C1 segment of cervical spinal cord (tissue), 14 donors: ENCODE measurements around the gene CCDC12.

Experiments used
- DNase-seq, 14 donors: peaks; one replicate each; lab custom pipeline; 2025; lab: John Stamatoyannopoulos, UW

The CCDC12 gene

DNA sequence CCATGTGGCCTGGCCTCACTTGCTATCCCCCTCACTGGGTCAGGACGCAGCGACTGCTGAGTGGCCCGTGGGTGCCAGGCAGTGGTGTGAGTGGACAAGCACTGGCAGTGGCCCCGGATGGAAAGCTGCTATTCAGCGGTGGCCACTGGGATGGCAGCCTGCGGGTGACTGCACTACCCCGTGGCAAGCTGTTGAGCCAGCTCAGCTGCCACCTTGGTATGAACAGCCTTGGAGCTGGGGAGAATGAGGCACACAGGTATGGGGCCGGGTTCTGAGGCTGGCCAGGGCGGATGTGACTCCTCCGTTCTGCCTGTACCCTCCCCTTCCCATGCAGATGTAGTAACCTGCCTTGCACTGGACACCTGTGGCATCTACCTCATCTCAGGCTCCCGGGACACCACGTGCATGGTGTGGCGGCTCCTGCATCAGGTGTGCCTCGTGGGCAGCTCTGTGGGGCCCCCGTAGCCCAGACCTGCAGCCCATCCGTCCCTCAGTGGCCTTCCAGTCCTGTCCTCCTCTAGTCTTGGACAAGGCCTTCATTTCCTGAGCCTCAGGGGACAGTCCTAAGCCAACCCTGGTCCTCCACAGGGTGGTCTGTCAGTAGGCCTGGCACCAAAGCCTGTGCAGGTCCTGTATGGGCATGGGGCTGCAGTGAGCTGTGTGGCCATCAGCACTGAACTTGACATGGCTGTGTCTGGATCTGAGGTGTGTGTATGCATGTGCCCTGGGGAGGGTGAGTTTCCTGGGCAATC lies 31.1 kb upstream of the CCDC12 start:
- DNase-seq = no peak

GRCh38 chr3:47007001-47007400 lies 30.5 kb upstream of the CCDC12 start:
- DNase-seq = no peak

DNA sequence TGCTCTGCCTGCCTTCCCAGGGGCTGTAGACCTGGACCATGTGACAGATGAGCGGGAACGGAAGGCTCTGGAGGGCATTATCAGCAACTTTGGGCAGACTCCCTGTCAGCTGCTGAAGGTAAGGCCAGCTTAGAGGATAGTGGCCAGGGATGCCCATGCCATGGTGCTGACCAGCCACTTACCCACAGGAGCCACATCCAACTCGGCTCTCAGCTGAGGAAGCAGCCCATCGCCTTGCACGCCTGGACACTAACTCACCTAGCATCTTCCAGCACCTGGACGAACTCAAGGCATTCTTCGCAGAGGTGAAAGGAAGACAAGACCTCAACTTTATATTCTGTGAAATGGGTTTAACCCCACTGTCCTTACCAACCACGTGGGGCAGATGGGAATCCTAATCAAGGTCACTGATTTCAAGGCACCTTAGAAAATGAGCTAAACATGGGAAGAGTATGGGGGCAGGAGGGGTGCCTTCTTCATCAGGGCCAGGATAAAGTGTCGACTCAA lies 29.7 kb upstream of the CCDC12 start:
- no peak for DNase-seq

DNA sequence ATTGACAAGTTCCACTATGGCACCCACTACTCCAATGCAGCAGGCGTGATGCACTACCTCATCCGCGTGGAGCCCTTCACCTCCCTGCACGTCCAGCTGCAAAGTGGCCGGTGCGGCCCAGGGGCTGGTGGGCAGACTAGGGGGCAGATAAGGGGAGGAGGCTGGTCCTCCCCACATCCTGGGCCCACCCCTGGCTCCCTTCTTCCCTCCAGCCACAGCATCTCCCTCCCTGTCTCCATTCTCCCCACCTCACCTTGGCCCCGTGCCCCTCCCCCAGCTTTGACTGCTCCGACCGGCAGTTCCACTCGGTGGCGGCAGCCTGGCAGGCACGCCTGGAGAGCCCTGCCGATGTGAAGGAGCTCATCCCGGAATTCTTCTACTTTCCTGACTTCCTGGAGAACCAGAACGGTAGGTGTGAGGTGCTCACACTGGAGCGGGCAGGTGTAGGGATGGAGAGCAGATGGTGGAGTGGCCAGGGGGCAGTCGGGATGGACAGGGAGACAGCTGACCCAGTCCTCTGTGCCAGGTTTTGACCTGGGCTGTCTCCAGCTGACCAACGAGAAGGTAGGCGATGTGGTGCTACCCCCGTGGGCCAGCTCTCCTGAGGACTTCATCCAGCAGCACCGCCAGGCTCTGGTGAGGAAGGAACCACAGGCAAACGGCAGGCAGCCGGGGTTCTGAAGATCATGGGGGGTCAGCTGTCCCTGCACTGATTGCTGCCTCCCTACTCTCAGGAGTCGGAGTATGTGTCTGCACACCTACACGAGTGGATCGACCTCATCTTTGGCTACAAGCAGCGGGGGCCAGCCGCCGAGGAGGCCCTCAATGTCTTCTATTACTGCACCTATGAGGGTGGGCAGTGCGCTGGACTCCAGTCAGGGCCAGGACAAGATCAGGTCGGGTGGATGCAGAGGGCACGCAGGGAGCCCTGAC lies 28.9 kb upstream of the CCDC12 start:
- DNase-seq = peak in 1 of 14 donors; percentile 66

DNA sequence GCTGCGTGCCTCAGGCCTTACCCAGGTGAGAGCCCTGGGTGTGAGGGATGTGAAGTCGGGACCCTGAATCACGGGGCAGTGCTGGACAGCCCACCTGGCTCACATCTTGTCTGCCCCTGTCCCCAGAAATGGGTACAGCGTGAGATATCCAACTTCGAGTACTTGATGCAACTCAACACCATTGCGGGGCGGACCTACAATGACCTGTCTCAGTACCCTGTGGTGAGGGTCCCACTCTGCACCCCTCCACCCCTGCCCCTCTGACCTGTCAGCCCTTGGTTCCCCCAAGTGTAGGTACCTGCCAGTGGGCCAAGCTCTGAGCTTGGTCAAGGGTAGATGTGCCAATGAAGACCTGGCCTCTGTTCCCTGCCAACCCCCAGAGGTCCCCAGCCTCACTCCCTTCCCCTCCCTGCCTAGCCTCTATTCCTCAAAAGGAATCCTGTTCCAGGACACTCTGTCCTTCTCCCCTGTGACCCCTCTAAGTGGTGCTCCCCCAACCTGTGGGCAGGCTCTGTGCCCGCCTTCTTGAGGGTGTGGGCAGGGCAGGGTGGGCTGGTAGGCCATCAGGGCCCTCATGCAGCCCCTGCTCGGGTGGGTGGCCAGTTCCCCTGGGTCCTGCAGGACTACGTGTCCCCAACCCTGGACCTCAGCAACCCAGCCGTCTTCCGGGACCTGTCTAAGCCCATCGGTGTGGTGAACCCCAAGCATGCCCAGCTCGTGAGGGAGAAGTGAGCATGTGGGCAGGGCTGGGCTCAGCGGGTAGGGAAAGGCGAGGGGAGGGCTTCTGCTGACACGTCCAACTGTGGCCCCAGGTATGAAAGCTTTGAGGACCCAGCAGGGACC lies 28.0 kb upstream of the CCDC12 start:
- no peak for DNase-seq

GRCh38 chr3:47003461-47004368 lies 27.2 kb upstream of the CCDC12 start:
- no peak for DNase-seq

- DNase-seq = no peak
These were observed 26.5 kb upstream of the CCDC12 start for GRCh38 chr3:47003056-47003410.

- DNase-seq = no peak
These were observed 25.9 kb upstream of the CCDC12 start for GRCh38 chr3:47002171-47003055.

DNA sequence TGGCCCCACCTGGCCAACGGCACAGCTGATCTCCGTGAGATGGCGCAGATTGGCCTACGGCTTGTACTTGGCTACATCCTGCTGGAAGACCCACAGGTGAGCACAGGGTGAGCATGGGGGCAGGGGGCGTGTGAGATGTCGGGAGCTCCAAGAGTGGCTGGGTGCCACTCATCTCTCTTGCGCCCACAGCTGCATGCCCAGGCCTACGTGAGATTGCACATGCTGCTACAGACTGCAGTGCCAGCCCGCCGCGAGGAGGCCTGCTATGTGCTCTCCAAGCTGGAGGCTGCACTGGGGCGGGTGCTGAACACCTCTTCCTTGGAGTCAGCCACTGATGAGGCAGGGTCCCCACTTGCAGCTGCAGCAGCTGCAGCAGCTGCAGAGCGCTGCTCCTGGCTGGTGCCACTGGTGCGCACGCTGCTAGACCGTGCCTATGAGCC lies 25.2 kb upstream of the CCDC12 start:
- DNase-seq = no peak

DNA sequence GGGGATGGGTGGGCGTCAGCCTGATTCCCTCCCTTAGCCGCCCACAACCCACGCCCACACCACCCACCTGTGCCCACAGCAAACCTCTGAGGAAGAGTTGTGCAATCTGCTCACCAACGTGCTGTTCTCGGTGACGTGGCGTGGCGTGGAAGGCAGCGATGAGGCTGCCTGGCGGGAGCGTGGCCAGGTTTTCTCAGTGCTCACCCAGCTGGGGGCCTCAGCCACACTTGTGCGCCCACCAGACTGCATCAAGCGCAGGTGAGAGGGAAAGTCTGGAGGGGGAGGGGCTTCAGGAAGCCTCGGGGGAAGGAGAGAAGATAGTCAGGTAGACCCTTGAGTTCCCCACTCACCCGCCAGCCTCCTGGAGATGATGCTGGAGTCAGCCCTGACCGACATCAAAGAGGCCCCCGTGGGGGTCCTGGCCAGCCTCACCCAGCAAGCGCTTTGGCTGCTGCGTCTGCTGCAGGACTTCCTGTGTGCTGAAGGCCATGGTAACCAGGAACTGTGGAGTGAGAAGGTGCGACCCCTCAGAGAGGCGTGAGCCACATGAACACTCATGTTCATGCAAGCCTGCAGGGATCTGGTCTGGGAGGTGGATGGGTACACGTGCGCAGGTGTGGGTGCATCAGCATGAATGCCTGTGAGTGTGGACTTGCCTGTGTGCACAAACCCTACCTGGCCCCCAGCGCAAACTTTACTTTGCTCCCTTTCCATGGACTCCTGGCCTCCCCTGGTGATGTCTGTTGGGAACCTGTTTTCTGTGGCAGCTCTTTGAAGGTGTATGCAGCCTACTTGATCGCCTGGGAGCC lies 24.6 kb upstream of the CCDC12 start:
- DNase-seq = no peak

DNA sequence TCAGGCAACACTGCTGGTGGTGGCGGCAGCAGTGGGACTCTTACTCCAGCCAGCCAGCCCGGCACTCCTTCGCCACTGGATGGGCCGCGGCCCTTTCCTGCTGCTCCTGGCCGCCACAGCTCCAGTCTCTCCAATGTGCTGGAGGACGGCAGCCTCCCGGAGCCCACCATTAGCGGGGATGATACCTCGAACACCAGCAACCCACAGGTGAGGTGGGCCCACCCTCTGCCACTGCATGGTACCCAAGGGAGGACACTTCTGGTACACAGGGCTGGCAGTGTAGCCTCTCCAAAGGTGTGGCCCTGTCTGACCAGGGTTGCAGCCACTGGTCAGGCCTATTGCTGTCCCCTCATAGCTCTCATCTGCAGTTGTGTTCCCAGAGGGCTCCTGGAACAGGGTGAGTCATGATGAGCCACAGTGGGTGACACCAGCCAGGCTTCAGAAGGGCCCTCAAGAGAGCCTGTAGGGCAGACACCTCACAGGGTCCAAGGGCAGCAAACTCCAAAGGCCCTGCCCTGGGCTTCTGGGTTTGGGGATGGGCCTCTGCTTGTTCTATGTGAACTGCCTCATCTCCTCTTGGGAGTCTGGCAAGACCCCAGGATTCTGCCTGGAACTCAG lies 23.8 kb upstream of the CCDC12 start:
- DNase-seq = no peak

GRCh38 chr3:46999516-47000197 lies 23.1 kb upstream of the CCDC12 start:
- DNase-seq = no peak

DNA sequence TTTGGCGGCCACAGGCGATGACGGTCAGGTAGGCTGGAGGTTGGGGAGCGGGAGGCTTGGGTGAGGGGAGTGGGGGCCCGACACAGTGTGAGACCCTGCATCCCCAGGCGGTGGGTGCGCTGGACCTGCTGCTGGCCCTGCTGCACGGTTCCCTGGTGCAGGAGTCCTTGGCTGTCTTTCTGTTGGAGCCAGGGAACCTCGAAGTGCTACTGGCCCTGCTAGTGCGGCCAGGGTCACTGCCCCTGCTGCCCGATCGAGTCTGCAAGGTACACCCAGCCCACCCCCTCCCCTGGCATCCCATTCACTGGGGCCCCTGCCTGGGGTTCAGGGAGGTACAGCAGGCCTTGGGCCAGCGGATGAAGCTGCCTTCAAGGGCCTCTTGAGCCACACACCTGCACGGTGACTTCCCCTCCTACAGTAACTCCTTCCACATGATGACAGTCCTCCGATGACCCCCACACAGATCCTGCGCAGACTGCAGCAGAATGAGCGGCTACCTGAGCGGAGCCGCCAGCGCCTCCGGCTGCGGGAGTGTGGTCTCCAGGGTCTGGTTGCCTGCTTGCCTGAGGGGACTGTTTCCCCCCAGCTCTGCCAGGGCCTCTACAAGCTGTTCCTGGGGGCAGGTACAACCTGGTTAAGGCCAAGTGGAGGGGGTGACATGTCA lies 22.4 kb upstream of the CCDC12 start:
- DNase-seq = no peak

DNA sequence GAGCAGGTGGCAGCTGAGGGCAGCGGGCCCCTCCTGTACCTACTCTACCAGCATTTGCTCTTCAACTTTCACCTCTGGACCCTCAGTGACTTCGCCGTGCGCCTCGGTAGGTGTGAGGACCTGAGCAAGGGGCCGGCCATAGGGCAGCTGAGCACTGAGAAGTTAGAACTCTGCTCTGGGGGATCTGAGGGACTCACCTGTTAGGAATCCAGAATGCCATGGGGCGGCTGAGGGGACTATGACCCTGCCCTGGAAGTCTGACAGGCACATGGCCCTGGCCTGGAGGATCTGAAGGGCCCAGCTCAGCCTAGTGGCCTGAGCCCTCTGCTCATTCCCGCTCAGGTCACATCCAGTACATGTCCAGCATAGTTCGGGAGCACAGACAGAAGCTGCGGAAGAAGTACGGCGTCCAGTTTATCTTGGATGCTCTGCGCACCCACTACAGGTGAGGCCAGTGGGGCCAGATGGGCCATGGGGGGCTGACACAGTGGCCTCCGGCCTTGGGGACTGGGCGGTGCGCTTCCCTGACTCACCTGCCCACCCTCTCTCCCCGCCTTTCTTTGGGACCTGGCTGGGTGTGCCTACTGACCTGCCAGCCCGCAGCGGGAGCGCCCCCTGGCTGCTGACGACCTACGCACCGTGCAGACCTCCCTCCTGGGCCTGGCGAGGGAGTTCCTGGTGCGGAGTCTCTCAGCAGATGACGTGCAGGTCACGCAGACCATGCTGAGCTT lies 21.7 kb upstream of the CCDC12 start:
- peak in 4 of 14 donors; percentile 5 to 29 (median 23) for DNase-seq

GRCh38 chr3:46997453-46998091 lies 21.0 kb upstream of the CCDC12 start:
- no peak for DNase-seq
